ENCODE results near the gene PCOLCE2. TPM values are rescaled to one million over a fixed set of nuclear protein-coding genes. Genes with fewer than 3 reads are reported as not detected.

Gene PCOLCE2
- total RNA-seq, 1 donor from 2014 or later = 136 TPM

DNA sequence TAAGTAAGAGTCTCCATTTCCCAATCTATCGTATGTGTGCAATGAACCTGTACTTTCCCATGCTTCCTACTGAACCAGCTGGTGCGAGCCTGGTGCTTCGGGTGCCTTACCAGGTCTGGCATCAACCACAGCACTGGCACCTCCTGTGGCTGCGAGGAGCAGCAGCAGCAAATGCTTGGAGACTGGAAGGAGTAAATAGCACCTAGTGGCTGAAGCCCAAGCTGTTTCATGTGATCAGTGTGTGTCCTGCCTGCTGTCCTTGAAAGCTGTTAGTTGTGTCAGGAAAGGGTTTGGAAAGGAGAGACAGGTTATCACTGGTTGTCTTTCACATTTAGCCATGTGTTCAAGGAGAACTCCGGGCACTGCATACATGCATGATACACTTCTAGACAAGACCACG, 31.8 kb downstream of the PCOLCE2 start:
- H3K4me3 ChIP-seq = no peak overlapping the region
- TF ChIP-seq POLR2AphosphoS5 (IDR thresholded peaks at IDR 0.05; ENCODE audit: insufficient read depth in 1 of 2, low read depth in 1 of 2) = no peak
- TF ChIP-seq, protein P1, sequence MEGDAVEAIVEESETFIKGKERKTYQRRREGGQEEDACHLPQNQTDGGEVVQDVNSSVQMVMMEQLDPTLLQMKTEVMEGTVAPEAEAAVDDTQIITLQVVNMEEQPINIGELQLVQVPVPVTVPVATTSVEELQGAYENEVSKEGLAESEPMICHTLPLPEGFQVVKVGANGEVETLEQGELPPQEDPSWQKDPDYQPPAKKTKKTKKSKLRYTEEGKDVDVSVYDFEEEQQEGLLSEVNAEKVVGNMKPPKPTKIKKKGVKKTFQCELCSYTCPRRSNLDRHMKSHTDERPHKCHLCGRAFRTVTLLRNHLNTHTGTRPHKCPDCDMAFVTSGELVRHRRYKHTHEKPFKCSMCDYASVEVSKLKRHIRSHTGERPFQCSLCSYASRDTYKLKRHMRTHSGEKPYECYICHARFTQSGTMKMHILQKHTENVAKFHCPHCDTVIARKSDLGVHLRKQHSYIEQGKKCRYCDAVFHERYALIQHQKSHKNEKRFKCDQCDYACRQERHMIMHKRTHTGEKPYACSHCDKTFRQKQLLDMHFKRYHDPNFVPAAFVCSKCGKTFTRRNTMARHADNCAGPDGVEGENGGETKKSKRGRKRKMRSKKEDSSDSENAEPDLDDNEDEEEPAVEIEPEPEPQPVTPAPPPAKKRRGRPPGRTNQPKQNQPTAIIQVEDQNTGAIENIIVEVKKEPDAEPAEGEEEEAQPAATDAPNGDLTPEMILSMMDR (IDR thresholded peaks at IDR 0.05) = no peak
- no peak for TF ChIP-seq POLR2A (IDR thresholded peaks at IDR 0.05)
- intact Hi-C loops (cut with DNase I) = no loop called here
- H3K27ac ChIP-seq = no peak overlapping the region
- peaks cover 5% of the 10 kb centered on the region for H3K4me1 ChIP-seq
- H3K9me3 ChIP-seq = no peaks in the 10 kb centered on the region
- DNase-seq (ENCODE audit: extremely low spot score in 2 of 2) = no peak
- H3K27me3 ChIP-seq = no peaks in the 10 kb centered on the region
- H3K36me3 ChIP-seq = no peaks in the 10 kb centered on the region

DNA sequence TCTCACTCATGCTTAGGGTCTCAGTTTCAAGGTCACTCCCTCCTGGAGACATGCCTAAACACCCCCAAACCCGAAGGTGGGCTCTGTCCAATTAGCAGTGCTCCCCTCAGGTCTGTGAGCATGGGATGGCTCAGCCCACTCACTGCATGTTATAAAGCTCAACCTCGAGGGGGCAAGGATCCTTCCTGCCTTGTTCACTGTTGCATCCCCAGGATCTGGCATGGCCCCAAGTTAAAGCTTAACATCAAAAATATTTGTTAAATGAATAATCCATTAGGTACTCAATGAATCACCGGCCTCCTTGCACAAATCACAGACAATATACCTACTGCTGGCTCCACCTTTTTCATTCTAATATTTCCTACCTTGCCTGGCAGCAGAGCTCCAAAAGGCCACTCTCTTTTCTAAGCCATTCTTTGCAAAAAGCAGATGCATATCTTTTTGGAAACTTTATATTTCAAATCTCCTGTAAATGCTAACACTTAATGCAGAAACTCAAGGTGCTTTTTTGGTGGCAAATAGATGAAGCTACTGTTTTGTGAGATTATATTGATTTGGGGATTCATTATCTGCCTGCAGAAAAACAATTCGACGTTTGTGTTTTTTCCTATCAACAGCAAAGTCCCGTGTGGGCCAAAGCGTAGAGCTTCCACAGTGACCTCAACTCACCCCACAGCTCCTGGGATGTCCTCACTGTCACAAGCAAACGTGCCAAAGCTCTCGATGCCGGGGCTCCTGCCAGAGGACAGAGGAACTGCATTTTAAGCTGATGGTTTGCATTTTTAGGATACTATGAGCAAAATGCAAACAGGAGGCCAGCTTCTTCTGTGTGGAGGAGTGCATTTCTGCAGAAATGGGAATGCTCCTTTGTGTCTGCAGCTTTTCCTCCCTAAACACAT, 35.4 kb downstream of the PCOLCE2 start:
- no peaks in the 10 kb centered on the region for H3K27me3 ChIP-seq
- no peaks in the 10 kb centered on the region for H3K9me3 ChIP-seq
- intact Hi-C loops (cut with DNase I) = no loop called here
- no peak overlapping the region for H3K4me3 ChIP-seq
- peaks cover 5% of the 10 kb centered on the region for H3K4me1 ChIP-seq
- TF ChIP-seq POLR2AphosphoS5 (IDR thresholded peaks at IDR 0.05; ENCODE audit: insufficient read depth in 1 of 2, low read depth in 1 of 2) (no peak), POLR2A (IDR thresholded peaks at IDR 0.05) (no peak)
- TF ChIP-seq, protein P1 (IDR thresholded peaks at IDR 0.05) = no peak
- H3K36me3 ChIP-seq = no peaks in the 10 kb centered on the region
- DNase-seq (ENCODE audit: extremely low spot score in 2 of 2) = no peak
- H3K27ac ChIP-seq = no peak overlapping the region

DNA sequence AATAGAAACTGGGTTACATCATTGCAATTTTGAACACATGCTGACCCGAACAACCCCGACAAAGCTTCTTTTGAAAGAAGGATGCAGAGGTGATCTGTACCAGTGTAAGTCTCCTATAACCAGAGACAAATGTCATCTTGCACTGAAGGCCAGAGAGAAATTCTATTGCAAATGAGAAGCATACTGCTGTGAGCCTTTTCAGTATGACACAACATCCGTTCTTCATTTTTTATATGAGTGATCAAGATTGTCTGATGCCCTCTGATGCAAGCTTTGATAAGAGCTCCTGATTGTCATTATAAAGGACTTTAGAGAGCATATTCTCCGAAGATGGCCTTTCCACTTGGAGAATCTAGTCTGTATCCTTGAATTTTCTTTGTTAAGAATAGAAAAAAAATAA, 36.9 kb downstream of the PCOLCE2 start:
- DNase-seq (ENCODE audit: extremely low spot score in 2 of 2) = no peak
- intact Hi-C loops (cut with DNase I) = no loop called here

DNA sequence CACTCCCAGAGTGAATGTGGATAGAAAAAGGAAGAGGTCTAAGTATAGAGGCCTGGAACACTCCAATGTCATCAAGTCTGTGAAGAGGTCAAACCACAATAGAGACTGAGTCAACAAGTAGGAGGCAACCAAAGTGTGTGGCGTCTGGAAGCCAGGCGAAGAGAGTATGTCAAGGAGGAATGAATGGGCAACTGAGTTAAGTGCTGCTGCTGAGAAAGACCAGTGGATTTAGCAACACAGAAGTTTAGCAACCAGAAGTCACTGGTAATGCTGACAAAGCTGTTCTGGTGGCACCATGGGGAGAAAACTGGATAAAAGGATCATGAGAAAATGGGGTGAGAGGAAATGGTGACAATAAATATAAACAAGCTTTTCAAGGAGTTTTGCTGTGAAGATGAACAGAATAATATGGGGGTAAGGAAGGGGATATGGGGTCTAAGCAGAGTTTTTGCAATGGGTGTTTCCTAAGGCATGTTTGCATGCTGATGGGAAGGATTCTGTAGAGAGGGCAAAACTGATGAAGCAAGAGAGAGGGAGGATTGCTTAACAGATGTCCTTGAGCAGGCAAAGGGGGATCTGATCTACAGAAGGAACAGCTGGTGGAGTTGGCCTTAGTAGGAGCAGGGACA, 38.4 kb downstream of the PCOLCE2 start:
- no peaks in the 10 kb centered on the region for H3K36me3 ChIP-seq
- H3K27me3 ChIP-seq = no peaks in the 10 kb centered on the region
- H3K4me1 ChIP-seq = peaks cover 5% of the 10 kb centered on the region
- H3K4me3 ChIP-seq = no peak overlapping the region
- TF ChIP-seq, protein P1 (IDR thresholded peaks at IDR 0.05) = no peak
- TF ChIP-seq POLR2A (IDR thresholded peaks at IDR 0.05) (no peak), POLR2AphosphoS5 (IDR thresholded peaks at IDR 0.05; ENCODE audit: insufficient read depth in 1 of 2, low read depth in 1 of 2) (no peak)
- no peak for DNase-seq (ENCODE audit: extremely low spot score in 2 of 2)
- H3K9me3 ChIP-seq = no peaks in the 10 kb centered on the region
- intact Hi-C loops (cut with DNase I) = no loop called here
- no peak overlapping the region for H3K27ac ChIP-seq

More for the DNA sequence above, 36.9 kb downstream of the PCOLCE2 start:
- no peak overlapping the region for H3K4me3 ChIP-seq
- H3K4me1 ChIP-seq = peaks cover 5% of the 10 kb centered on the region
- H3K36me3 ChIP-seq = no peaks in the 10 kb centered on the region
- no peaks in the 10 kb centered on the region for H3K27me3 ChIP-seq
- no peak for TF ChIP-seq POLR2A (IDR thresholded peaks at IDR 0.05)
- no peaks in the 10 kb centered on the region for H3K9me3 ChIP-seq
- H3K27ac ChIP-seq = no peak overlapping the region

DNA sequence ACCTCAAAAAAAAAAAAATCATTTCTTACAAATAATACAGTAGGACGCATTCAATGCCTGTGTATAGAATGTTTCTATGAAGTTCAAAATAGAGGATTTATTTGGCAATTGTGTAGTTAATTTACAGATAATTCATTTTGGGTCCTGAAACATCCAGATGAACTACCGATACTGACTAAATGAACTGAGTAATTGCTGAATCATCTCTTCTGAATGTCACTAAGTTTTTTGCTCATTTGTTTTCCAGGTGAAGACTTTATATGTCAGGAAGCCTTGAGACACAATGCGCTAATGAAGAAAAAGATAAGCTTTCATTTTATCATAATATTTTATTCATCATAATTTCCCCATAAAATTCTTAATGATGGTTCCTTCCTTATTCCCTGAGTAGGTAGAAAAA, 39.7 kb downstream of the PCOLCE2 start:
- no peak for DNase-seq (ENCODE audit: extremely low spot score in 2 of 2)
- no peak overlapping the region for H3K4me3 ChIP-seq
- no peaks in the 10 kb centered on the region for H3K27me3 ChIP-seq
- intact Hi-C loops (cut with DNase I) = no loop called here
- H3K27ac ChIP-seq = no peak overlapping the region
- TF ChIP-seq POLR2A (IDR thresholded peaks at IDR 0.05) = no peak
- TF ChIP-seq, protein P1 (IDR thresholded peaks at IDR 0.05) = no peak
- no peak for TF ChIP-seq POLR2AphosphoS5 (IDR thresholded peaks at IDR 0.05; ENCODE audit: insufficient read depth in 1 of 2, low read depth in 1 of 2)
- H3K36me3 ChIP-seq = no peaks in the 10 kb centered on the region
- H3K9me3 ChIP-seq = no peaks in the 10 kb centered on the region
- H3K4me1 ChIP-seq = peaks cover 5% of the 10 kb centered on the region
